SIG-M5 (cell line): ENCODE results near the gene TPT1.
"Not testable (repeated sequence)": the region's sequence is repeated elsewhere in the genome, so short reads cannot be mapped to it uniquely, and the experiment has no call there.

Experiments
- DNase-seq: peaks from one replicate; lab custom pipeline; 2025; lab: John Stamatoyannopoulos, UW

The TPT1 gene

DNA sequence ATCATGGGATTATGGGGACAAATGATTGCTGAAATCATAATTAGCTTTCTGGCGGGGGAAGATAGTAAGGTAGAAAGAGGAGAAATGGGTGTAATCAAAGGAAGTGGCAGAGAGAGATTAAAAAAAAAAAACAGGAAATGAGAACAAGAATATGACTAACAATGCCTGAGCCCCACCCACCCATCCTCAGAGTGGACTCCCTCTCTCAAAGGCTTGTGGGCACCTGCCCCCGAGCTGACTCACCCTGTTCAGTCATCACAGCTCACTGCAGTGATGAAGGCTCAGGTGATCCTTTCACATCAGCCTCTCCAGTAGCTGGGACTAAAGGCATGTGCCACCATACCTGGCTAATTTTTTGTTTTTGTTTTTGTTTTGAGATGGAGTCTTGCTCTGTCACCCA is 26.4 kb upstream of the TPT1 start:
- peak; percentile 50 for DNase-seq

DNA sequence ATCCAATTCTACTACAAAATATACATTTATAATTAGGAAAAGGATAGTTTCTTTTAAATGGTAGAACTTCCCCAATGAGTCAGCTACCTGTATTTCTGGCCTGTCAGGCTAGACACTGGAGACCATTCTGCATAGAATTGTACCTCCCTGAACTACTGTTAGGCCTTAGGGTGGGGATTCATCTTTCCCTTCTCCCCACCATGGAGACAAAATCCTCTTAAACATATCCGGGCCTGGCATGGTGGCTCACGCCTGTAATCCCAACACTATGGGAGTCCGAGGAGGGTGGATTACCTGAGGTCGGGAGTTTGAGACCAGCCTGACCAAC is 24.5 kb upstream of the TPT1 start:
- no peak for DNase-seq

DNA sequence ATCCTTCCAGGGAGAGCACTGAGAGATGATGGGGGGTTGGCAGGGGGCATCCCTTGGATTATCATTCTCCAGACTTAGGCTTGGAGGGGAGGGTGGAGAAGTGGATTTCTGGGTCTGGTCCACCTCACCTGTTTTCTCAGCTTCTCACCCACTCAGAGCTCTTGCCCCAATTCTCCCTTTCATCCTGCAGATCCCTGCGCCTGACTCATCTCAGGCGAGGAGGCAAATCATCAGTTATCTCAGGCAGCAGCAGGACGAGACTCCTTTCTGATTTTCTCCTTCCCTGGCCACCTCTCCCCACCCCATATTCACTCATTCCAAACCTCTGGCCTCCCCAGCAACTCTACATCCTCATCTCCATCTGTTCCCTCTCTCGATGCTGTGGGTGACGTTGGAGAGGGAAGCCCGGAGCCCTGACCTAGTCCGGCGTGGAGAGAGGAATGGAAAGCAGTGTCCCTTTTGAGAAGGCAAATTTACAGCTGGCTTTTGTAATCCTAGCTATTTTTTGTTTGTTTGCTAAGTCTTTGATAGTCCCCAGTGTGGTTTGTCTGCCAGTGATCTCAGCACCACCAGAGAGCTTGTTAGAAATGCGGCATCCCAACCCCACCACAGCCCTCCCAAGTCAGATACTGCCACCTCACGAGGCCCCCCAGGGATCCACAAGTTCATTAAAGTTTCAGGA is 24.0 kb upstream of the TPT1 start:
- no peak for DNase-seq

DNA sequence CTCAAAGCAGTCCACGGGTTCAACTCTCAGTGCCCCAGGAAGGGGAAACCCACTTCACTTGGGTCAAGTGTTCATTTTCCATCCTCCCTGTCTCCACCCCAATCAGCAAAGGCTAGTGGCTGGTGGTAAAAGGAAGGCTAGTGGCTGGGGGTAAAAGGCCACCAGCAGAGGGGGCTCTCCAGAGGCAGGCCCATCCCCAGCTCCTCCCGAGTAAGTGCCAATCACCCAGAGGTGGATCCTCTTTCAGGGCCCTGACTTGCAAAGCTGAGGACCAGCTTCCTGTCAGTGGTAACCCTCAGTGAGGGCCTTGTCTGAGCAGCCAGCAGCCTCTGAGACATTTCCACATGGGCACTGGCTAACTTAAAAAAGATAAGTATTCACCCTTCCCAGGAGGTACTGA is 22.0 kb upstream of the TPT1 start:
- DNase-seq, result no peak

DNA sequence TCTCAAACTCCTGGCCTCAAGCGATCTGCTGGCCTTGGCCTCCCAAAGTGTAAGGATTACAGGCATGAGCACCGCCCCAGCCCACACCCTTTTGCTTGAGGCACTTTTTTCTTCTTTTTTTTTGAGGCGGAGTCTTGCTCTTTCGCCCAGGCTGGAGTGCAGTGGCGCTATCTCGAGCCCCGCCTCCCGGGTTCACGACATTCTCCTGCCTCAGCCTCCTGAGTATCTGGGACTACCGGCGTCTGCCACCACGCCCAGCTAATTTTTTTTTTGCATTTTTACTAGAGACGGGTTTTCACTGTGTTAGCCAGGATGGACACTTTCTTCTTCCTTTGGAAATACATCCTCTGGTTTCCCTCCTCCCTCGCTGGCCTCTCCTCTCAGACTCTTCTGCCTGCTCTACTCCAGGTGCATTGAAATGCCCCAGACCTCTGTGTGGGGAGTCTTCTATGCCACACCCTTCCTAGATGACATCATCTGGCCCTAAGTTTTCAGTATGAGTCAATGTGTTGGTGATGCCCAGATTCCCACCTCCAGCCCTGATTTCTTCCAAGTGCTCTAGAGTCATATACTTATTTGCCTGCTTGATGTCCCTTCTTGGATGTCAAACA is 20.7 kb upstream of the TPT1 start:
- no peak for DNase-seq

DNA sequence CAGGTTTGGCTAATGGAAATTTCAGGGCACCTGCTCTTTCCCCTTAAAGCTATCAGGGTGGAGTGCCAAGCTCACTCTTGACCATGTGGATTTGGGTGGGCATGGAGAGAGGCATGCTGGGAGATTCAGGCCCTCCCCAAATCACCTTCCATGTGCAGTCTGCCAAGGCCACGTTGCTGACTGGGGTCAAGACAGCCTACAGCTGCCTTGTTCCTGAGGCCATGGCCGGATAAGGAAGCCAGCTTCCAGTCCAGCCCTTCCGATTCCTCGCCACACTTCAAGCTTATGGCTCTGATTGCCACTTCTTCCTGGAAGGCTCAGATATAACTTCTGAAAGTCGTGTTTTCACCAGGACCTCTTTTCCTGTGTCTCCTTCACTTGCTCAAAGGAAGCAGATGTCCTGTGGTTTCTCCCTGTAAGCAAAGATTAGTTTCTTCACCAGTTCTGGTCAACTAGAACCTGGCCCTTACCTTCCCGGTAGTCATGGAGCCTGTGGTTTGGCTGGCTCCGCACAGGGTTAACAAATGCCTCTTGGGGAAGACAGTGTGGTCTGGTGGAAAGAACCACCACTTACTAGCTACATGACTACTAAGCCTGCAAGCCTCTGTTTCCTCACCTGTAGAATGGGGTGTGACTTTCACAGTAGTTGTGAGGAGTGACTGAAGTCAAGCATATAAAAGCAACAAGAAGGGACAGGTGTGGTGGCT is 16.1 kb upstream of the TPT1 start:
- no peak for DNase-seq

DNA sequence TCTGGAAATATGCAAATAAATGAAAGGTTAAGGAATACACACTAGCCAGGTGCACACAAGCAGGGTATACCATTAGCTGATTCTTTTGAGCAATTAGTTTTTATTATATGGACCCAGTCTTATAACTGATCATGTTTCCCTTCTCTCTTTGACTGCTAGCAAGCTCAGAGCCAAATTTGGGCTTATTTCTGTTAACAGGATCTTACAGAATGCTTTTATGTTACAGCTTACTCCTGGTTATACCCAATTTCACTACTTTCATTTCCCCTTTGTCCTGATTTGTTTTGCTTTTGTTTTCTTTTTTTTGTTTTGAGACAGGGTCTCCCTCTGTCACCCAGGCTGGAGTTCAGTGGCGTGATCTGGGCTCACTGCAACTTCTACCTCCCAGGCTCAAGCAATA is 12.9 kb upstream of the TPT1 start:
- DNase-seq, result no peak

DNA sequence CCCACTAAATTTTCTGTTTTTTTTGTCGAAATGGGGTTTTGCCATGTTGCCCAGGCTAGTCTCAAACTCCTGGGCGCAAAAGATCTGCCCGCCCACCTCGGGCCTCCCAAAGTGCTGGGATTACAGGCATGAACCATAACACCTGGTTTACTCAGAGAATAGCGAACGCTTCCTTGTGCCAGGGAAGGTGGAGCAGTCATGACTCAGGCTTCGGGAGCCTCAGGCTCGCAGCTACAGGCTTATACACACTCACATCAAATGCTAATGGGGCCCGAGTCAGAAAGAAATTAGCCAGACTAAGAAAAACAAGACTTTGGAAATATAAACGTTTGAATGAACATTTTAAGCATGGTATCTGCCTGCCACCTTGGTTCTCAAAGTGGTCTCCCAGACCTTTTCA is 11.0 kb upstream of the TPT1 start:
- DNase-seq, result no peak

DNA sequence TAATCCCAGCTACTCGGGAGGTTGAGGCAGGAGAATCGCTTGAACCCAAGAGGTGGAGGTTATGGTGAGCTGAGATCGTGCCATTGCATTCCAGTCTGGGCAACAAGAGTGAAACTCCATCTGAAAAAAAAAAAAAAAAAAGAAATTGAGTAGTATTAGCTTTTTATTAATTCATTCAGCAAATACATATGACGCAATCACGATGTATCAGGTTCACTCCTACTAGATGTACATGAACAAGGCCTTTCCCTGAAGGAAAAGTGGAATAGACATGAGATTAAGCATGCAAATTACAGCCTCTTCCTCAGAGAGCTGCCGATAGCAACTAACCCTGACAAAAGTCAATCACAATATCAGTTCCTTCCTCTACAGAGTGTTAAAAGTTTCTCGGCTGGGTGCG is 9.2 kb upstream of the TPT1 start:
- no peak for DNase-seq

DNA sequence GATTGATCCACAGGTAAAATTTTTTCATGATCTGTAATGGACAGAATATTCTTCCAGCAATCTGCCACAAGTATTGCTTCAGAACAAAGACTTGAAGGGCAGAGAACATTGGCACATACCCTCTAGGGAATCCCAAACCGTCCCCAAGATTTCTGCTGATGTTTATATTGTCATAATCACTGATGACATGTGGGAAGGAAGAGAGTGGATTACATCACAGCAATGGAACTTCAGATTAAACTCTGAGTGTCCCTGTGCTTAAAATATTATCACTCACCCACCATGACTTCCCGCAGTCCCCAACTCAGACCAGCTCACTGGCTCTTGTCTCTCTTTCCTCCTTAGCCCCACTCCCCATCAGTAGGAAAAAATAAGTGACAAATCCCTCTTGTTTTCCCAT is 8.5 kb upstream of the TPT1 start:
- DNase-seq, result no peak

DNA sequence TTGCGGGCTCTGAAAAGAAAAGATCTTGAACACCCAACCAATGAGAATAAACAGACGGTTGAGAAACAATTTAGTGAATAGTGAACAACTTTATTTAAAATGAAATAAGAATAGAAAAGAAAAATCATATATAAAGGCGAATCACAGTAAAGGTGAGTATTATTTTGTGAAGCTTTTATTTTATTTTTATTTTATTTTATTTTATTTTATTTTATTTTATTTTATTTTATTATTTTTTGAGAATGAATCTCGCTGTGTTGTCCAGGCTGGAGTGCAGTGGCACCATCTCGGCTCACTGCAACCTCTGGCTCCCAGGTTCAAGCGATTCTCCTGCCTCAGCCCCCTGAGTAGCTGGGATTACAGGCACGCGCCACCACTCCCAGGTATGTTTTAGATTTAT is 3.1 kb upstream of the TPT1 start:
- not testable (repeated sequence) for DNase-seq

DNA sequence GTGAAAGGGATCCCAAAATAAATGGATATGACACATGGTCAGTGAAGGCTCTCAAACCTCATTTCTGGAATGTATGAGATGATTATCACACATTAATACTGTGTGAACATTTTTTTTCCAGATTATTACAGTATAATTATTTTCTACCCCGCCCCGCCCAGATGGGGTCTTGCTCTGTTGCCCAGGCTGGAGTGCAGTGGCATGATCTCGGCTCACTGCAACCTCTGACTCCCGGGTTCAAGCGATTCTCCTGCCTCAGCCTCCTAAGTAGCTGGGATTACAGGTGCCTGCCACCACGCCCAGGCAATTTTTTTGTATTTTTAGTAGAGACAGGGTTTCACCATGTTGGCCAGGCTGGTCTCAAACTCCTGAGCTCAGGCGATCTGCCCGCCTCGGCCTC is 2.1 kb upstream of the TPT1 start:
- not testable (repeated sequence) for DNase-seq

DNA sequence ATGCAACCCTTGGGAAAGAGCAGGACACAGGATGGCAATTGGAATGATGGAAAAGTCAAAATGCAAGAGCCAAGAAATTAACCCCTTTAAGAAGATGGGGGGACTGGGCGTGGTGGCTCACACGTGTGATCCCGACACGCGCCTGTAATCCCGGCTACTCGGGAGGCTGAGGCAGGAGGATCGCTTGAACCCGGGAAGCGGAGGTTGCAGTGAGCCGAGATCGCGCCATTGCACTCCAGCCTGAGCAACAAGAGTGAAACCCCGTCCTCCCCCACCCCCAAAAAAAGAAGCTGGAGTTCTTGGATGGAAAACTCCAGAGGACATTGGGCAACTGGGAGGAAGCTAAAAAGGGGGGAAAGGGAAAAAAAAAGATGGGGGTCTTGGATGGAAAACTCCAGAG is 1.7 kb upstream of the TPT1 start:
- not testable (repeated sequence) for DNase-seq

DNA sequence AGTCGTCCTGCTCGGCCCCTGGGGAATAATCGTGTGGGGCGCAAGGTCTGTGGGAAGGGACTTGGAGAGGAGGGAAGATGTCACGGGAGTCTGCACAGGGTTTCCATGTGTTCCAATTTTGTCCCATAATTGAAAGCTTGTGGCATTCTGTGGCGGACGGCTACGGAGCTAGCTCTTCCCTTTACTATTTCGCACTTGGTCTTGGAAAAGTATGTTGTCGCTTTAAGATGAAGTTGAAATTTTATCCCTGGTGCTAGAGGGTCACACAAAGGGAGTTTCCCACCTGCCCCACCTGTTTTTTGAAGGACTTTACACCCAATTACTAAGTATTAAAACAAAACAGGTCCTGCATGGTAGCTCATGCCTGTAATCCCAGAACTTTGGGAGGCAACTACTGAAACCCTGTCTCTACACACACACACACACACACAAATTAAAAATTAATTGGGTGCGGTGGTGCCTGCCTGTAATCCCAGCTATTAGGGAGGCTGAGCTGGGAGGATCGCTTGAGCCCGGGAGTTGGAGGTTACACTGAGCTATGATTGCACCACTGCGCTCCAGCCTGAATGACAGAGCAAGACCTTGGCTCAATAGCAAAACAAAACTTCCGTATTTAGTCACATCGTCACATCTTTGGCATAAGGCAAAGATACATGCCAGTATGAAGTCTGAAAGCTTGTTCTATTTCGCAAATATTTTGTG is 967 bp upstream of the TPT1 start:
- DNase-seq, result peak; percentile 32

DNA sequence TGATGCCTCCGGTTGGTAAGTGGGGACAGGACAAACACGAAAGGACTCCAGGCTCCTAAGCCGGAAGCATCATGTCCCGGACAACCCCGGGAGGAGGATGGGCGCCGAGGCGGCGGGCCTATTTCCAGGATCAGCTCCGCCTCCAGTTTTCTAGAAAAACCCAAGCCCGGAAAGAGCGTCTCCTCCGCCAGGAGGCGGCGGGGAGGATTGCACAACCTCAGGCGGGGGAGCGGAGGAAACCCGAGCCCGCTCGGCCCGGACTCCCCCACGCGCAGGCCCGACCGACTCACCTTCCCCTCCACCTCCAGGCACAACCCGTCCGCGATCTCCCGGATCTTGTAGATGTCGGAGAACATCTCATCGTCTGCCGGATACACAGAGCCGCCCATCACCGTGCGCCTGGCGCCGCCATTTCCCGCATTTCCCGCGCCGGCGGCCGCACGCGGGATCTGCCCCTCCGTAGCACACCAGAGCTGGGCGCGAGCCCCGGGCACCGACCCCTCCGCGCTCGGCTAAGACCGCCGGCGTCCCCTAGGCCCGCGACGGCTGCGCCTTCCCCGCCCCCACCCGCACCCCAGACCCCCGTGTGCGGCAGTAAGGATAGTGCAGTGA is 455 bp downstream of the TPT1 start:
- DNase-seq, result peak; percentile 48

DNA sequence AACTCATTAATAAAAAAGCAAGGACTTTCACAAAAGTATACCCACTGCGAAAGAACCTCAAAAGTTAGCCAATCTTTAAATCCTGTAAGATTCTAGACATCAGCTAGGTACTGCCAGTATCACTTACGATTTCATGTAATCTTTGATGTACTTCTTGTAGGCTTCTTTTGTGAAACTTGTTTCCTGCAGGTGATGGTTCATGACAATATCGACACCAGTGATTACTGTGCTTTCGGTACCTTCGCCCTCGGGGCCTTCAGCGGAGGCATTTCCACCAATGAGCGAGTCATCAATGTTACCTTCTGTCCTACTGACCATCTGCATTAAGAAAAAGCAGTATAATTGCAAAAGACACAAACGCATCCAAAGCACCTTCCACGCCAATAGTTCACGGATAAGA is 1.1 kb downstream of the TPT1 start:
- DNase-seq, result no peak

DNA sequence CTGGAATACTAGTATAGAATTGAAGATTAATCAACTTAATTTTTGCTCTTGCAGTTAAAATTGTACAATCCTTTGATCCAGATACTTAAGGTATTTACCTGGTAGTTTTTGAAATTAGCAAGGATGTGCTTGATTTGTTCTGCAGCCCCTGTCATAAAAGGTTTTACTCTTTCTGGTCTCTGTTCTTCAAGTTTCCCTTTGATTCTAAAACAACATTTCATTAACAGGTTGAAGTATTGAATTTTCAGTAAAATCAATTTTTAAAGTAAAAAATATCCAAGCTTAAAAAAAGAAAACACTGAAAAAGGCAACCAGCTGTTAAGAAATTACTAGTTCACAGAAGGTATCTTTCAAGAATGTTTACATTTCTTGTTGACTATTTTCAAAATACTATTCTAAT is 1.6 kb downstream of the TPT1 start:
- DNase-seq, result no peak

DNA sequence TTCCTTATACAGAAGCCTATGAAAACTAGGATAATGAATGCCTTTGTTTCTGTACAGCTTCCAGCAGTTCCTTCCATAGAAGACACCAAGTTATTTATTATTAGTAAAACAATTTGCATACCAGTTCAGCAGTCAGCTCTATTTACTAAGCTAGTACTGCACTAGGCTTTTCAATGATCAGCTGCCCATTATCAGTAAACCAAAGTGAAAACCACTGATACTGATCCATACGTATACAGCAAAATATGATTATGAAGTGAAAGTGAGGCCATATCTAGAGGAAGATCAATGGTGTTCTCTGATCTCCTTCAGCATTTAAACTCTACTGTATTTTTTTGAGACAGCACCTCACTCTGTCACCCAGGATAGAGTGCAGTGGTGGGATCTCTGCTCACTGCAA is 3.2 kb downstream of the TPT1 start:
- DNase-seq, result no peak

DNA sequence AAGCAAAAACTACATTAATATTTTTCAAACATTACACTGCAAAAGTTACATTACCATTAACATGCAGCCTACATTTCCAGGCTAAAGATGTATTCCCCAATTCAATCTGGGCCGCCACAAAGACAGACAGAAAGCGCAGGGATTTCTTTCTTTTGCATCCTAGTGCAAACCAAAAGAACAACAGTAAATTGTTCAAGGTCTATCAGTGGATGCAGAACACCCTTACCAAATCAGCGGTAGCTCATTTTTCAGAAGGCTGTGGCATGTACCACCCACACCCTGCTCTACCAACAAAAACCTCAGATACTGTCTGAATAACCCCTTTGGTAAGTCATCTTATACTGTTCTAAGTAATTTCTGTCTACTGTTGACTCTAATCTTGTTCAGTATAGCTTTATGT is 3.6 kb downstream of the TPT1 start:
- no peak for DNase-seq

DNA sequence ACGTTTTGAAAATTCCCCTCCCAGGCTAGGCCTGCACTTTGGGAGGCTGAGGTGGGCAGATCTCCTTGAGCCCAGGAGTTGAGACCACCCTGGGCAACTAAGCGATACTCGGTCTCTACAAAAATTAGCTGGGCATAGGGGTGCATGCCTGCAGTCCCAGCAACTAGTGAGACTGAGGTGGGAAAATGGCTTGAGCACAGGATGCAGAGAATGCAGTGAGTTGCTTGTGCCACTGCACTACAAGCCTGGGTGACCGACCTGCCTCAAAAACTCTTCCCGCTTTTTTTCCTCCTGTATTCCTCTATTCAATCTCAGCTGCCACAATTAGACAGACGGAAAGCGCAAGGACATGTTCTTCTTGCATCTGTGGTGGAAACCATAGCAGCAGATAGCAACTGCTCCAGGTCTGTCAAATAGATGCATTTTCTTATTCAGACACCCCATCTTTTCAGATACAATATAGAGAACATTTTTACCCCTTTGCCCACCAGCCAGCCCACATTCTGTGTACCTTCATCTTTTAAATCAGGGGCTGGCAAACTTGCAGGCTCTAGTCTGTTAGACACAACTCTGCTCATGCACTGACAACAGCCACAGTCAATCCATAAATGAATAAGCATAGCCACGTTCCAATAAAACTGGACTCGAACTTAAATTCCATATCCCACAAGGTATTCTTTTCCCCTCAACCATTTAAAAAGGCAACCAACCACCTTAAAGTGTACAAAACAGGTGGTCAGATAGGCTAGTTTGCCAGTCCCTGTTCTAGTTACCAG is 4.8 kb downstream of the TPT1 start:
- DNase-seq, result no peak

DNA sequence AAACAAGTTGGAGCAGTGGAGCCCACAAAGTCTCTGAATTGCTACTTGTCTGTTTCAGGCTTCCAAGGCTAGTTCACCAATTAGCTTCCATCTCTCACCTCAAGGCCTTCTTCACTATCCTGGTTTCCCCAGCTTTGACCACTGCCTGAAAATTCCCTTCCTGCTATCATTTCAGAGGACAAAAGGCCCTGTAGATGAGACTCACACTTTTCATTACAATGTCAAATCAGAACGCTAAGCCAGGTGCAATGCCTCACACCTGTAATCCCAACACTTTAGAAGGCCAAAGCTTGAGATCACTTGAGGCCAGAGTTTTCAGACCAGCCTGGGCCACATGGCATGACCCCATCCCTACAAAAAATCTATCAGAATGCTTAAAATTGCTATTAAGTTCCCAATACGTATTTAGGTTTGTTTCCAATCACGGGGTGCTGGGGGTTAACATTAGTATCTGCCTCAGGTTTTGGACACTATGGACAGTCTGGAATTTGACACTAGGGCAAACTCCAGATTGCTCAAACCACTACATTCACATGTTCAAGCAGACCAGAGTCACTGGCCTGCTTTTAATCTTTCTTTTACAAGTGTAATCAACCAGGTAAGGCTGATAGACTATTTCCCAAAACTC is 5.5 kb downstream of the TPT1 start:
- DNase-seq, result no peak
